GM12874 (cell line): ENCODE data around the gene LDLRAP1.

Source experiments
- CTCF ChIP-seq: IDR thresholded peaks from 2 replicates; pipeline ENCODE4 v1.5.1; 2011; ENCODE audit warnings: low read depth, mild to moderate bottlenecking, control low read depth, low read length, moderate library complexity; ENCODE audit not compliant: insufficient read depth

LDLRAP1 gene

GRCh38 chr1:25561421-25562100 is 18.2 kb downstream of the LDLRAP1 start:
- TF ChIP-seq CTCF: no peak

GRCh38 chr1:25562101-25562927 is 18.9 kb downstream of the LDLRAP1 start:
- TF ChIP-seq CTCF: no peak

- no peak for TF ChIP-seq CTCF
Observed at GRCh38 chr1:25562928-25563283, 19.5 kb downstream of the LDLRAP1 start.

- no peak for TF ChIP-seq CTCF
Observed at GRCh38 chr1:25563330-25564215, 20.2 kb downstream of the LDLRAP1 start.

- TF ChIP-seq CTCF: no peak
Observed at GRCh38 chr1:25564777-25565574, 21.6 kb downstream of the LDLRAP1 start.

- no peak for TF ChIP-seq CTCF
Observed at GRCh38 chr1:25565626-25566025, 22.2 kb downstream of the LDLRAP1 start.
